Gastrocnemius medialis (tissue), 4 donors: Measurements from ENCODE around the gene AP1S2. TPM values are rescaled to one million over a fixed set of nuclear protein-coding genes. Genes with fewer than 3 reads are reported as not detected.
A peak's percentile ranks its signal among the peaks of the same experiment; 100 is the strongest.

Source experiments
- ATAC-seq, 2 donors: fragments of 150-250 bp; one replicate each; pipeline ENCODE4 v1.9.1; 2016
- DNase-seq, 2 donors: peaks; one replicate each; pipeline ENCODE4 v3.0.0-alpha.2; 2019
- H3K27ac ChIP-seq, 4 donors: fragments of 200-600 bp; sonication (generic); 1 replicate in 1 of 4; 2 replicates in 3 of 4; pipeline ENCODE4 v1.5.1; 2016 to 2018; ENCODE audit warnings: mild to moderate bottlenecking in 2 of 4, moderate library complexity in 1 of 4
- H3K27me3 ChIP-seq, 3 donors: fragments of 200-600 bp; sonication (generic) in 2 of 3; 1 replicate in 1 of 3; 2 replicates in 2 of 3; pipeline versions ENCODE4 v1.5.1 to v1.6.0; 2016 to 2019; ENCODE audit warnings: mild to moderate bottlenecking in 1 of 3, moderate library complexity in 1 of 3
- H3K36me3 ChIP-seq, 2 donors: fragments of 200-600 bp; sonication (generic) in 1 of 2; one replicate each; pipeline ENCODE4 v1.5.1; 2017 to 2018
- H3K4me1 ChIP-seq, 2 donors: fragments of 200-600 bp; sonication (generic) in 1 of 2; one replicate each; pipeline ENCODE4 v1.5.1; 2016 to 2017; ENCODE audit warnings: mild to moderate bottlenecking in 2 of 2
- H3K4me3 ChIP-seq, 4 donors: fragments of 200-600 bp; sonication (generic) in 3 of 4; 1 replicate in 1 of 4; 2 replicates in 3 of 4; pipeline ENCODE4 v1.5.1; 2016 to 2019; ENCODE audit warnings: mild to moderate bottlenecking in 2 of 4
- H3K9me3 ChIP-seq, 3 donors: fragments of 200-600 bp; sonication (generic) in 2 of 3; 1 replicate in 1 of 3; 2 replicates in 2 of 3; pipeline ENCODE4 v1.5.1; 2016 to 2019
- CTCF ChIP-seq, 5 experiments: fragments of 450-650 bp in 3 of 5; fragments of 200-600 bp in 2 of 5; sonication (generic) in 2 of 5; IDR thresholded peaks in 4 of 5; conservative IDR thresholded peaks in 1 of 5; 1 replicate in 4 of 5; 2 replicates in 1 of 5; pipeline ENCODE4 v1.5.1; 2016 to 2019; ENCODE audit warnings: antibody characterized with exemption in 5 of 5, mild to moderate bottlenecking in 3 of 5, moderate library complexity in 3 of 5
- POLR2A ChIP-seq, 2 donors: fragments of 450-650 bp; IDR thresholded peaks; one replicate each; pipeline ENCODE4 v1.6.1; 2017; ENCODE audit warnings: antibody characterized with exemption in 2 of 2, mild to moderate bottlenecking in 2 of 2, moderate library complexity in 2 of 2
- in situ Hi-C, 4 donors: fragments of 200-750 bp; cut with MboI; loops; one replicate each; pipeline versions ENCODE4 v1.15.0 to v1.8.0; 2017; ENCODE audit warnings: low sequenced_read_pairs in 4 of 4
- intact Hi-C: fragments of 100-400 bp; cut with DNase I; formaldehyde crosslinking; loops from one replicate; pipeline ENCODE4 v1.15.1; 2023; ENCODE audit warnings: low total_unique reads
- total RNA-seq, 4 donors: library from RNA; depleted of rRNA; stranded (reverse); fragments of >200 nt; gene quantifications; one replicate each; pipeline versions ENCODE4 v1.1.0 to v1.2.3, GENCODE V29; 2016

AP1S2 gene
- total RNA-seq, 4 donors from 2014 or later: 79.8 to 155 (median 122) TPM

- H3K36me3 ChIP-seq: no peaks in the 10 kb centered on the region
- no peak for ATAC-seq
- H3K27ac ChIP-seq: peak overlapping the region; percentile 87 to 94 (median 92)
- TF ChIP-seq CTCF (IDR thresholded peaks at IDR 0.05 in 4 of 5, conservative IDR thresholded peaks at IDR 0.05 in 1 of 5): no peak
- H3K4me3 ChIP-seq: peak overlapping the region; percentile 60 to 74 (median 66)
- H3K4me1 ChIP-seq: peaks cover 15 to 26% of the 10 kb centered on the region in 2 donors
- no peaks in the 10 kb centered on the region for H3K9me3 ChIP-seq
- no peak for DNase-seq
- in situ Hi-C loops: no loop called here
- H3K27me3 ChIP-seq: peaks cover 0 to 18% (median 0%) of the 10 kb centered on the region in 3 donors
- intact Hi-C loops: loop anchor here (5.0 to 10.0 kb wide), 2 partner anchors 119 to 932 kb away; partner anchors contain the start of gene TXLNG
Measured at GRCh38 chrX:15855568-15856221, 1.1 kb upstream of the AP1S2 start.

DNA sequence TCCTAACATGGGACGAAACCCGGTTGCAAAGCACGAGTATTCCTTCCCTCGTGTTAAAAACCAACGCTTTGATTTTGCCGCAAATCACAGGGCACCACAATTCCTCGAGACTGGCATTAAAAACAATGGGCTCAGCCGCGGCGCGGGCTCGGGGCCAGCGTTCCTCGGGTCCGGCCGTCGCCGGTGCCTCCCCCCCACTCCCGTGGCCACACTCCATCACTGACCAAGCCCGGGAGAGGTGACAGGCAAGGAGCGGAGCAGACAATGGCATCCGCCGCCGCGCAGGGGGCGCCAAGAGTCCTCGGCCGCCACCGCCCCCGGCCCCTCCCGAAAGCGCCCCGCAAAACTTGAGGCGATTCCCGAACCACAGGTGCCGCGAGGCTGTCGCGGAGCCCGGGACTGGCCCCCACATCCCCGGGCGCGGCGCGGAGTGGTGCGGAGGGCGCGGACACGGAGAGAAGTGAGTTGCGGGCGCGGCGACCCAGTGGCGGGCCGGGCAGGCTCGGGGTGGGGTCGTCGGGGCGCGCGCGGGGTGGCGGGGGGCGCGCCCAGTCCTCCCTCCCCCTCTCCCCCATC is 445 bp downstream of the AP1S2 start:
- intact Hi-C loops: loop anchor here (1.0 to 10.0 kb wide), 4 partner anchors 62 to 868 kb away; partner anchors contain the start of gene ZRSR2
- in situ Hi-C loops: no loop called here
- Histone ChIP-seq H3K27me3 (peaks cover 0 to 18% (median 0%) of the 10 kb centered on the region in 3 donors), H3K27ac (peak overlapping the region; percentile 87 to 94 (median 92)), H3K4me1 (peaks cover 15 to 29% of the 10 kb centered on the region in 2 donors), H3K4me3 (peak overlapping the region; percentile 60 to 71 (median 68)), H3K36me3 (no peaks in the 10 kb centered on the region), H3K9me3 (no peaks in the 10 kb centered on the region)
- TF ChIP-seq POLR2A (IDR thresholded peaks at IDR 0.05) (no peak), CTCF (IDR thresholded peaks at IDR 0.05 in 4 of 5, conservative IDR thresholded peaks at IDR 0.05 in 1 of 5) (peak in 3 of 5 experiments; percentile 11 to 36 (median 25))
- ATAC-seq: peak; percentile 41 to 47
- DNase-seq: peak; percentile 14 to 51

- Histone ChIP-seq H3K27me3 (peaks cover 0 to 18% (median 0%) of the 10 kb centered on the region in 3 donors), H3K9me3 (no peaks in the 10 kb centered on the region), H3K4me3 (peak overlapping the region; percentile 60 to 71 (median 68)), H3K27ac (peak overlapping the region; percentile 87 to 94 (median 92)), H3K36me3 (no peaks in the 10 kb centered on the region), H3K4me1 (peaks cover 20 to 29% of the 10 kb centered on the region in 2 donors)
- DNase-seq (no peak), ATAC-seq (no peak)
- intact Hi-C loops: loop anchor here (1.0 to 10.0 kb wide), 4 partner anchors 61 to 869 kb away; partner anchors contain the start of gene ZRSR2
- TF ChIP-seq POLR2A (IDR thresholded peaks at IDR 0.05) (no peak), CTCF (IDR thresholded peaks at IDR 0.05 in 4 of 5, conservative IDR thresholded peaks at IDR 0.05 in 1 of 5) (no peak)
- in situ Hi-C loops: no loop called here
Measured at GRCh38 chrX:15853586-15854079, 980 bp downstream of the AP1S2 start.

DNA sequence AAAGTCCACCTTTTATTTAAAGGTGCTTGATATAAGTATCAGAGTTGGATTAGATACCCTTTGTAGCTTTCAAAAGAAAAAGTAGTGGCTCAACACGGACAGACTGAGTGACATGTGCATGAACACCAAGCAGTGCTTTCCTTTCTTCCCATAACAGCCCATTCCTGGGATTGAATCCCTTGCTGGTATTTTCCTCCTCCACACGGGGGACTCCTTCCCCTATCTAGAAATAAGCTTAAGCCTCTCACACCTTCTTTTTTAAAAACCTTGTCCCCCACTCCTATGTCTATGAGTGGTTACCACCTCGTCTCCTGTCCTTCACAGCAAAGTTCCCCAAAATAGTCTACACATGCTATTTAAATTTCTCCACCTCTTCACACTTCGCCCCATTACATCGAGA is 5.1 kb downstream of the AP1S2 start:
- in situ Hi-C loops (no loop called here), intact Hi-C loops (no loop called here)
- H3K27ac ChIP-seq: peak overlapping the region; percentile 84 to 94 (median 87)
- no peaks in the 10 kb centered on the region for H3K36me3 ChIP-seq
- no peaks in the 10 kb centered on the region for H3K9me3 ChIP-seq
- TF ChIP-seq POLR2A (IDR thresholded peaks at IDR 0.05) (no peak), CTCF (IDR thresholded peaks at IDR 0.05 in 4 of 5, conservative IDR thresholded peaks at IDR 0.05 in 1 of 5) (peak in 3 of 5 experiments; percentile 23 to 40 (median 24))
- H3K27me3 ChIP-seq: peaks cover 0 to 18% (median 0%) of the 10 kb centered on the region in 3 donors
- H3K4me3 ChIP-seq: peak overlapping the region in 1 of 4 donors; percentile 1
- H3K4me1 ChIP-seq: peaks cover 32 to 40% of the 10 kb centered on the region in 2 donors
- DNase-seq (no peak), ATAC-seq (peak; percentile 57 to 59)
